ENCODE measurements around the gene COL1A1. TPM values are rescaled to one million over a fixed set of nuclear protein-coding genes. Genes with fewer than 3 reads are reported as not detected.

COL1A1 gene
- total RNA-seq, 4 donors from 2014 or later, result 15.0 to 90.5 (median 25.8) TPM

GRCh38 chr17:50176559-50177357 lies 24.7 kb downstream of the COL1A1 start:
- 86 to 87% methylated on average over 18 to 19 of the region's 20 CpGs for WGBS, 2 donors
- intact Hi-C loops (cut with DNase I; ENCODE audit: low total_unique reads), result no loop called here
- H3K4me3 ChIP-seq (ENCODE audit: low read depth, poor library complexity, severe bottlenecking), result no peak overlapping the region
- DNase-seq (ENCODE audit: low spot score in 2 of 2), result no peak
- TF ChIP-seq POLR2A (IDR thresholded peaks at IDR 0.05), result no peak
- TF ChIP-seq, protein P1, sequence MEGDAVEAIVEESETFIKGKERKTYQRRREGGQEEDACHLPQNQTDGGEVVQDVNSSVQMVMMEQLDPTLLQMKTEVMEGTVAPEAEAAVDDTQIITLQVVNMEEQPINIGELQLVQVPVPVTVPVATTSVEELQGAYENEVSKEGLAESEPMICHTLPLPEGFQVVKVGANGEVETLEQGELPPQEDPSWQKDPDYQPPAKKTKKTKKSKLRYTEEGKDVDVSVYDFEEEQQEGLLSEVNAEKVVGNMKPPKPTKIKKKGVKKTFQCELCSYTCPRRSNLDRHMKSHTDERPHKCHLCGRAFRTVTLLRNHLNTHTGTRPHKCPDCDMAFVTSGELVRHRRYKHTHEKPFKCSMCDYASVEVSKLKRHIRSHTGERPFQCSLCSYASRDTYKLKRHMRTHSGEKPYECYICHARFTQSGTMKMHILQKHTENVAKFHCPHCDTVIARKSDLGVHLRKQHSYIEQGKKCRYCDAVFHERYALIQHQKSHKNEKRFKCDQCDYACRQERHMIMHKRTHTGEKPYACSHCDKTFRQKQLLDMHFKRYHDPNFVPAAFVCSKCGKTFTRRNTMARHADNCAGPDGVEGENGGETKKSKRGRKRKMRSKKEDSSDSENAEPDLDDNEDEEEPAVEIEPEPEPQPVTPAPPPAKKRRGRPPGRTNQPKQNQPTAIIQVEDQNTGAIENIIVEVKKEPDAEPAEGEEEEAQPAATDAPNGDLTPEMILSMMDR (IDR thresholded peaks at IDR 0.05), result no peak

GRCh38 chr17:50175035-50175807 lies 26.2 kb downstream of the COL1A1 start:
- 84 to 91% methylated on average over 16 of the region's 16 CpGs for WGBS, 2 donors
- no peak for TF ChIP-seq POLR2A (IDR thresholded peaks at IDR 0.05)
- TF ChIP-seq, protein P1 (IDR thresholded peaks at IDR 0.05), result no peak
- intact Hi-C loops (cut with DNase I; ENCODE audit: low total_unique reads), result no loop called here
- no peak for DNase-seq (ENCODE audit: low spot score in 2 of 2)
- no peak overlapping the region for H3K4me3 ChIP-seq (ENCODE audit: low read depth, poor library complexity, severe bottlenecking)

GRCh38 chr17:50174444-50174843 lies 27.0 kb downstream of the COL1A1 start:
- DNase-seq (ENCODE audit: low spot score in 2 of 2), result no peak
- intact Hi-C loops (cut with DNase I; ENCODE audit: low total_unique reads), result no loop called here
- 77 to 79% methylated on average over 6 of the region's 6 CpGs for WGBS, 2 donors
- TF ChIP-seq, protein P1 (IDR thresholded peaks at IDR 0.05), result no peak
- no peak for TF ChIP-seq POLR2A (IDR thresholded peaks at IDR 0.05)
- H3K4me3 ChIP-seq (ENCODE audit: low read depth, poor library complexity, severe bottlenecking), result no peak overlapping the region

DNA sequence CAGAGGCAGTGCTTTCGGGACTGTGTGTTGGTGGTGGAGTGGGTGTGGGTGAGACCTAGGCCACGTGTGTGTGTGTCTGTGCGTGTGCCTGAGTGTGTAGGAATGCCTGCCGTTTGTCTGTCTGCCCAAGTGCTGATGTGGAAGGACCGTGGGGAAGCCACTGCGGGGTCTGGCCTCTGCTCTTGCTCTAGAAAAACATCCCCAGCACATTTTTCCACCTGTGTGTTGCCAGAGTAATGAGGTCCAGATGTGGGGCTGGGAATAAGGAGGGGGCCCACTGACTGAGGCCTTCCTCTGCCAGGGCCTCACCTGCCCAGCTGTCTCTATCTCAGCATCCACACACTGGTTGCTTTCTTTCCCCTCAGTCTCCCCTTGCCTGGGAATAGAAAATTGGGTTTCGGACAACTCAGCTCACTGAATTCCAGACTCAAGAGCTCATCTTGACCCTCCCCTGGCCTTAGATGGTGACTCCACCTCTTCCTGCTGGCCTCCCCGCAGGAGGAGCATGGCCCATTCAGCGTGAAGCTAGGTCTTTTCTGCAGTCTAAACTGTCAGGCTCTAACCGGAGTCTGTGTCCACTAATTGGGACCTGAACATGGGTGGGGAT lies 28.0 kb downstream of the COL1A1 start:
- TF ChIP-seq, protein P1 (IDR thresholded peaks at IDR 0.05), result no peak
- no peak for TF ChIP-seq POLR2A (IDR thresholded peaks at IDR 0.05)
- 49 to 53% methylated on average over 10 of the region's 10 CpGs for WGBS, 2 donors
- H3K4me3 ChIP-seq (ENCODE audit: low read depth, poor library complexity, severe bottlenecking), result no peak overlapping the region
- DNase-seq (ENCODE audit: low spot score in 2 of 2), result no peak
- intact Hi-C loops (cut with DNase I; ENCODE audit: low total_unique reads), result no loop called here

GRCh38 chr17:50172936-50173334 lies 28.5 kb downstream of the COL1A1 start:
- TF ChIP-seq, protein P1 (IDR thresholded peaks at IDR 0.05), result no peak
- TF ChIP-seq POLR2A (IDR thresholded peaks at IDR 0.05), result no peak
- H3K4me3 ChIP-seq (ENCODE audit: low read depth, poor library complexity, severe bottlenecking), result no peak overlapping the region
- WGBS, 2 donors, result 60% methylated on average over 6 of the region's 6 CpGs
- DNase-seq (ENCODE audit: low spot score in 2 of 2), result no peak
- intact Hi-C loops (cut with DNase I; ENCODE audit: low total_unique reads), result no loop called here

Measured in lower leg skin (tissue), 4 donors.